Neural progenitor cell (in vitro differentiated cells): ENCODE results near the gene PCNX1. TPM values are rescaled to one million over a fixed set of nuclear protein-coding genes. Genes with fewer than 3 reads are reported as not detected.
"Not testable (repeated sequence)": the region's sequence is repeated elsewhere in the genome, so short reads cannot be mapped to it uniquely, and the experiment has no call there.

Source experiments
- DNase-seq: peaks from one replicate; pipeline ENCODE4 v3.0.0-alpha.2; 2016; ENCODE audit warnings: low spot score
- H2AFZ ChIP-seq: fragments of 200-600 bp; sonication (generic); replicated peaks from 2 replicates; pipeline ENCODE4 v1.6.1; 2016; ENCODE audit warnings: antibody characterized with exemption
- H3F3A ChIP-seq: fragments of 200-600 bp; sonication (generic); 2 replicates; pipeline ENCODE4 v1.6.1; 2016; ENCODE audit warnings: antibody characterized with exemption, low read depth
- H3K27ac ChIP-seq: fragments of 200-600 bp; sonication (generic); 2 replicates; pipeline ENCODE4 v1.5.1; 2016; ENCODE audit warnings: mild to moderate bottlenecking
- H3K27me3 ChIP-seq: fragments of 200-600 bp; sonication (generic); 2 replicates; pipeline ENCODE4 v1.6.1; 2016; ENCODE audit warnings: mild to moderate bottlenecking, moderate library complexity
- H3K36me3 ChIP-seq: fragments of 200-600 bp; sonication (generic); 2 replicates; pipeline ENCODE4 v1.5.1; 2016
- H3K4me1 ChIP-seq: fragments of 200-600 bp; sonication (generic); 2 replicates; pipeline ENCODE4 v1.6.1; 2016; ENCODE audit warnings: mixed run types
- H3K4me2 ChIP-seq: fragments of 200-600 bp; sonication (generic); 2 replicates; pipeline ENCODE4 v1.6.1; 2016
- H3K4me3 ChIP-seq: fragments of 200-600 bp; sonication (generic); 2 replicates; pipeline ENCODE4 v1.5.1; 2016
- H3K79me2 ChIP-seq: fragments of 200-600 bp; sonication (generic); 2 replicates; pipeline ENCODE4 v1.6.1; 2016; ENCODE audit warnings: low read depth
- H3K9ac ChIP-seq: fragments of 200-600 bp; sonication (generic); 2 replicates; pipeline ENCODE4 v1.6.1; 2016
- H3K9me3 ChIP-seq: fragments of 200-600 bp; sonication (generic); 2 replicates; pipeline ENCODE4 v1.5.1; 2016; ENCODE audit warnings: low read depth
- H4K20me1 ChIP-seq: fragments of 200-600 bp; sonication (generic); 2 replicates; pipeline ENCODE4 v1.6.1; 2016; ENCODE audit warnings: low read depth
- H3K27ac Mint-ChIP-seq: 3 replicates; pipeline ENCODE4 v1.8.0; 2021; ENCODE audit warnings: mixed read lengths
- H3K27me3 Mint-ChIP-seq: 2 replicates; pipeline ENCODE4 v1.8.0; 2022; ENCODE audit warnings: low read depth, mild to moderate bottlenecking, inconsistent platforms, moderate library complexity, mixed read lengths; ENCODE audit not compliant: insufficient read depth
- H3K36me3 Mint-ChIP-seq: 3 replicates; pipeline ENCODE4 v1.8.0; 2021; ENCODE audit warnings: mixed read lengths
- H3K4me1 Mint-ChIP-seq: 3 replicates; pipeline ENCODE4 v1.8.0; 2021; ENCODE audit warnings: mixed read lengths
- H3K4me3 Mint-ChIP-seq: 3 replicates; pipeline ENCODE4 v1.8.0; 2021; ENCODE audit warnings: mild to moderate bottlenecking, moderate library complexity, mixed read lengths
- H3K9me3 Mint-ChIP-seq: 3 replicates; pipeline ENCODE4 v1.8.0; 2020; ENCODE audit warnings: mixed read lengths
- CTCF ChIP-seq: fragments of 200-600 bp; sonication (generic); IDR thresholded peaks from 2 replicates; pipeline ENCODE4 v1.5.1; 2017; ENCODE audit warnings: antibody characterized with exemption, mild to moderate bottlenecking
- EZH2 ChIP-seq: fragments of 200-600 bp; sonication (generic); IDR thresholded peaks from 2 replicates; pipeline ENCODE4 v1.6.1; 2017; ENCODE audit warnings: antibody characterized with exemption, mild to moderate bottlenecking, moderate library complexity
- EZH2phosphoT487 ChIP-seq: fragments of 200-600 bp; sonication (generic); IDR thresholded peaks from 2 replicates; pipeline ENCODE4 v1.6.1; 2017; ENCODE audit warnings: antibody characterized with exemption
- total RNA-seq: library from RNA; depleted of rRNA; stranded (reverse); fragments of >200 nt; gene quantifications from 2 replicates; pipeline ENCODE4 v1.2.3, GENCODE V29; 2015; ENCODE audit warnings: low replicate concordance

Gene PCNX1
- total RNA-seq, 1 donor from 2014 or later: 48.6 TPM

GRCh38 chr14:71121711-71122110, 214.5 kb downstream of the PCNX1 start:
- Histone ChIP-seq H3K4me2 (no peak overlapping the region), H3K79me2 (no peaks in the 10 kb centered on the region), H3K27me3 (no peaks in the 10 kb centered on the region), H3F3A (peaks cover 5% of the 10 kb centered on the region), H3K27ac (no peak overlapping the region), H3K9me3 (no peaks in the 10 kb centered on the region), H3K4me3 (no peak overlapping the region), H4K20me1 (no peaks in the 10 kb centered on the region), H3K4me1 (no peaks in the 10 kb centered on the region), H2AFZ (no peak overlapping the region), H3K9ac (no peak overlapping the region), H3K36me3 (no peaks in the 10 kb centered on the region)
- TF ChIP-seq CTCF: no peak
- no peak for TF ChIP-seq EZH2phosphoT487
- TF ChIP-seq EZH2: no peak
- DNase-seq: no peak
- Mint-ChIP-seq H3K4me3 (no peak overlapping the region), H3K9me3 (peaks cover 38% of the 10 kb centered on the region), H3K27ac (no peak overlapping the region), H3K27me3 (no peaks in the 10 kb centered on the region), H3K36me3 (peaks cover 24% of the 10 kb centered on the region), H3K4me1 (peaks cover under 1% of the 10 kb centered on the region)

- Mint-ChIP-seq H3K27me3 (no peaks in the 10 kb centered on the region), H3K9me3 (peaks cover 42% of the 10 kb centered on the region), H3K4me3 (no peak overlapping the region), H3K4me1 (no peaks in the 10 kb centered on the region), H3K36me3 (peaks cover 24% of the 10 kb centered on the region), H3K27ac (no peak overlapping the region)
- Histone ChIP-seq H3K36me3 (no peaks in the 10 kb centered on the region), H4K20me1 (no peaks in the 10 kb centered on the region), H3F3A (peaks cover 5% of the 10 kb centered on the region), H3K9ac (no peak overlapping the region), H2AFZ (no peak overlapping the region), H3K4me2 (no peak overlapping the region), H3K9me3 (no peaks in the 10 kb centered on the region), H3K79me2 (no peaks in the 10 kb centered on the region), H3K27me3 (no peaks in the 10 kb centered on the region), H3K4me3 (no peak overlapping the region), H3K4me1 (no peaks in the 10 kb centered on the region), H3K27ac (no peak overlapping the region)
- DNase-seq: no peak
- TF ChIP-seq EZH2 (no peak), CTCF (no peak), EZH2phosphoT487 (no peak)
These were observed 215.8 kb downstream of the PCNX1 start for GRCh38 chr14:71122866-71123565.

GRCh38 chr14:71123579-71124135, 216.4 kb downstream of the PCNX1 start:
- H3K36me3 Mint-ChIP-seq: peaks cover 20% of the 10 kb centered on the region
- H3K79me2 ChIP-seq: no peaks in the 10 kb centered on the region

GRCh38 chr14:71129716-71130490, 222.6 kb downstream of the PCNX1 start:
- H3K27me3 ChIP-seq, H3K79me2 ChIP-seq, H3F3A ChIP-seq, H3K36me3 ChIP-seq, H3K4me3 Mint-ChIP-seq, H3K9ac ChIP-seq, DNase-seq, H3K9me3 ChIP-seq, H3K4me1 Mint-ChIP-seq, H3K27ac Mint-ChIP-seq, H3K4me2 ChIP-seq, H3K36me3 Mint-ChIP-seq, H4K20me1 ChIP-seq, H3K27me3 Mint-ChIP-seq, H3K27ac ChIP-seq, H2AFZ ChIP-seq, H3K4me3 ChIP-seq: not testable (repeated sequence)
- H3K9me3 Mint-ChIP-seq: peaks cover 14% of the 10 kb centered on the region
- peaks cover 11% of the 10 kb centered on the region for H3K4me1 ChIP-seq

More at GRCh38 chr14:71123579-71124135, 216.4 kb downstream of the PCNX1 start:
- TF ChIP-seq CTCF (no peak), EZH2 (no peak), EZH2phosphoT487 (no peak)
- Histone ChIP-seq H3K36me3 (no peaks in the 10 kb centered on the region), H3K9ac (no peak overlapping the region), H3K4me2 (no peak overlapping the region), H3K4me3 (no peak overlapping the region), H3K27ac (no peak overlapping the region), H3K4me1 (no peaks in the 10 kb centered on the region), H3K27me3 (no peaks in the 10 kb centered on the region), H3K9me3 (no peaks in the 10 kb centered on the region), H2AFZ (no peak overlapping the region), H4K20me1 (no peaks in the 10 kb centered on the region), H3F3A (peaks cover 5% of the 10 kb centered on the region)
- Mint-ChIP-seq H3K4me1 (no peaks in the 10 kb centered on the region), H3K9me3 (peaks cover 42% of the 10 kb centered on the region), H3K27ac (no peak overlapping the region), H3K4me3 (no peak overlapping the region), H3K27me3 (no peaks in the 10 kb centered on the region)
- DNase-seq: no peak
